Femur (tissue), 1 donor: ENCODE measurements around the gene CST1.

Experiments used
- DNase-seq: peaks from one replicate; pipeline ENCODE4 v3.0.0-alpha.2; 2017

CST1 gene

GRCh38 chr20:23697947-23698346, 52.8 kb downstream of the CST1 start:
- DNase-seq, result no peak
